Left forelimb (tissue), 1 donor: ENCODE measurements around the gene ORAI1.
"Not testable (repeated sequence)": the region's sequence is repeated elsewhere in the genome, so short reads cannot be mapped to it uniquely, and the experiment has no call there.

ENCODE experiments used
- DNase-seq: peaks from one replicate; pipeline ENCODE4 v3.0.0-alpha.2; 2018; ENCODE audit warnings: low spot score

Gene ORAI1

DNA sequence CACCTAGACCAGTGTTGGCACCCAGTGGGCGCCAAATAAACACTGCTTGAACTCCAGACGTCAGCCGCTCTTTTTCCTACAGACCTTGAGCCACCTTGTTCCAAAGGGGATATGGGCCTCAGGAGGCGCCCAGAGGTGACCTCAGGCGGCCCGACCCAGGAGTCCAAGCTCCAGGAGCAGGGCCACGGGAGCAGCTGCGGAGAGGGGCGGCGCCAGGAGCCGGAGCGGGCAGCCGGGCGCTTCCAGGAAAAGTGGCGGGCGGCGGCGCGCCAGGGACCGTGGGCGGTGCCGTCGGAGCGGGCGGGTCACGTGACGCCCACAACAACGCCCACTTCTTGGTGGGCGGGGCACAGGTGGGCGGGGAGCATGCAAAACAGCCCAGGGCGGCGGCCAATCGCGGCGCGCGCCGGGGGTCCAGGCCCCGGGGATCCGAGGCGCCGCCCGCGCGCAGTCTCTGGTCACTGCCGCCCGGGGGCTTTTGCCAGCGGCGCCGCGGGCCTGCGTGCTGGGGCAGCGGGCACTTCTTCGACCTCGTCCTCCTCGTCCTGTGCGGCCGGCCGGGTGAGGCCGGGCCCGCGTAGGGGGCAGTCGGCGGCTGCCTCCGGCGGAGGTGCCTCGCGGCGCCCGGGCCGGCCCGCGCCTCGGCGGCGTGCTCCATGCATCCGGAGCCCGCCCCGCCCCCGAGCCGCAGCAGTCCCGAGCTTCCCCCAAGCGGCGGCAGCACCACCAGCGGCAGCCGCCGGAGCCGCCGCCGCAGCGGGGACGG lies at the start of gene ORAI1:
Gene ORAI1 (plus strand): TSS at position 444 of the 766 bp plus-strand sequence.
- DNase-seq: peak; percentile 98

- DNase-seq: no peak
Observed at GRCh38 chr12:121576851-121577391, 49.4 kb upstream of the ORAI1 start.

GRCh38 chr12:121577443-121578180 lies 48.7 kb upstream of the ORAI1 start:
- no peak for DNase-seq

DNA sequence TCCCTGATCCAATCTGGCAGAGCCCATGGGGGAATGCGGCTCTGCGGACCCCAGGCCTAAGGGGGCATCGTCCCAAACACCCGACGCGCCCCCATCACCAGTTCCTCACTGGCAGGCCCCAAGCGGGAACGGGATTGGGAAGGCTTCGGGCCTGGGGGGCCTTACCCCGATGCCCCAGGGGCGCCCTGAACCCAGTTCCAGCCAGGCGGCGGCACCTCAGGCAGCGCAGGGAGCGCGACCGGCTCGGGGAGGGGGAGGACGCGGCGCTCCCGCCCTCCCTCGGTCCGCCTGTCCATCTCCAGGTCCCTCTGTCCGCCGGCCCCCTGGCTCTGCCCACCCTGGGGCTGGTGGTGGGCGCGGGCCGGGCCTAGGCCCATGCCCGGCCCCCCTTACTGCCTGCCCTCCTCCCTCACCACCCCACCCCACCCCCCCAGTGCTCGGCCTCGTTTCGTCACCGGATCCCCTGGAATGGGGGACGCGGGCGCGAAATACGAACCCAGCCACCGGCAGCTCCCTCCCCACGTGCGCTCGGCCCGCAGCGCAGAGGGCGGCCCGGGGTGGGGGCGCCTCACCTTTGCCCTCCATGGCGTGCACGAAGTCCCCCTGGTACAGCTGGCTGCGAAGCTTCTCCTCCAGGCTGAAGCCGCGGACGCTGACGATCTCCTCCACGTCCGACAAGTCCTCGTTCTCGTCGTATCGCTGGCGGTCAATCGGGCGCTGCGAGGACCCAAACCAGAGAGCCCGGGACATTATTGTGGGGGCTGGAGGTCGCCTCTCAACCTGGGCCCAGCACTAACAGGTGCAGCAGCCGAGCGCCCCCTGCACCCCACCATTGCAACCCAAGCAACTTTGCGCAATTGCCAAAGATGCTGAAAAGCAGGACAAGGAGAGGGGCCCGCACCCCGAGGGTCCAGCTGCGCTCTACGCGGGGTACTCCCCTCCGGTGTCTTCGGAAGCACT lies 47.8 kb upstream of the ORAI1 start:
- no peak for DNase-seq

- DNase-seq: no peak
Observed at GRCh38 chr12:121579190-121579791, 47.0 kb upstream of the ORAI1 start.

DNA sequence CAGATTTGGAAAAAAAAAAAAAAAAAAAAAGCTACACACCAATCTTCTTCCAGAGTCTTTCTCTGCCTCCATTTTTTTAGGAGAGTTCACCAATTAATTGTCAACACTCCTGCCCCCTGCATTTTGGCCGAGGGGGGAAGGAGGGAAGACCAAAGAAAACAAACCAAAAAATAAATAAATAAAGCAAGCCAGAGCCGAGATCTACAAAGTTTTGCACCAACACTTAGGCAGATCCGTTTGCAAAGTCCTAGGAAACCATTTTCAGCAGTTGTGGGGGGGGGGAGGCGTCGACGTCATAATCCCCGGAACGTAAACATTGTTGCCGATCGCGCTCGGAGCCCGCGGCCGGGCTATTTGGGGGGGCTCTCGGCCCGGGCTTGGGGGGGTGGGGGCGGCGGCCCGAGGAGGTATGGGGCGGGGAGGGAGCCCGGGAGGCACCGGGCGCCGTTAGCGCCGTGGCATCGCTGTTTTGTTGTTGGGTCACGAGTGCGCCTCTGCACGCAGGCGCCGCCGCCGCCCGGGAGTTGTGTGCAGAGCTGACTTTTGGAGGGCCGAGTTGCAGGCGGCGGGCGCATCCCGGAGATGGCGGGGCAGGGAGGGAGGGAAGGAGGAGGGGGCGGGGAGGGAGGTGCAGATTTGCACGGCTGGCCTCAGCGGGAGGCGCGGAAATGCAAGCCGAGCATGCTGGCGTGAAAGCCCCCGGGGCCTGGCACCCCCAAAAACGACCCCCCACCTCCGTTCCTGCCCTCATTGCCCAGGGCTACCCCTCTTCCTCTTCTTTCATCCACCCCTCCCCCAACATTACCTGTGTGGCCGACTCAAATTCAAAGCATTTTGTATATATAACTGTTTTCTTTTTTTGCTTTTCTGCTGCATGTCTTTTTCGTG lies 46.1 kb upstream of the ORAI1 start:
- peak; percentile 85 for DNase-seq

DNA sequence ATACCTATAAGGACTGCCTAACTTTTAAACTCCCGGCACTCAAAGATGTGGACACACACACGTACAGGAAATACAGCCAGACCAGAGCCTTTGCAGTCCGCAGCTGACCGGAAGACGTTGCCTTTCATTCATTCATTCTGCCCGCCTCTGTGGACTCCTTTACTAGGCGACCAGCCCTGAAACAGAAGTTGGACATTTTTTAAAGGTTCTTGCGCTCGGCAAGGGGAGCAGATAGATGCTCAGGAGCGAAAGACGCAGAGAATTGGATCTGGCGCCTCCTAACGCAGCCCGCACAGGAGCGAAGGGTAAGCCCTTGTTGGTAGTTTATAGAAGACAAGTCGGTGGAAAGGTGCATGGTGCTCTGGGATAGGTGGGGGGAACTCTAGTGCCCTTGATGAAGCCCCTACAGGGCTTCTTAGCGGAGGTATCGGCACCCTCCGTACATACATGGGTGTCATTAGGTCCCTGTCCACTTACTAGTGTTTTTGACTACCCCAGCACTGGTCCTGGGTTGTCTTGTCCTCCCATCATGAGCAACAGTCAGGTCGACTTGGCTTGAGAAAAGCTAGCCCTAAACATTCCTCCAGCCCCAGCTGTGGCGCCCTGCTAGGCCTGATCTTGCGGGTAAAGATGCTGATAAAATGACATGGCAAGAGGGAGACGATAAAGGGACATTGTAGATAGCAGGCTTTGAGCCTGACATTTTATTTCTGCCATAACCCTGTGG lies 45.2 kb upstream of the ORAI1 start, which contains the start of gene KDM2B:
Gene KDM2B (minus strand): TSS at position 65 of the 727 bp plus-strand sequence. CDS start 112 bp downstream, outside the sequence.
- DNase-seq: no peak

DNA sequence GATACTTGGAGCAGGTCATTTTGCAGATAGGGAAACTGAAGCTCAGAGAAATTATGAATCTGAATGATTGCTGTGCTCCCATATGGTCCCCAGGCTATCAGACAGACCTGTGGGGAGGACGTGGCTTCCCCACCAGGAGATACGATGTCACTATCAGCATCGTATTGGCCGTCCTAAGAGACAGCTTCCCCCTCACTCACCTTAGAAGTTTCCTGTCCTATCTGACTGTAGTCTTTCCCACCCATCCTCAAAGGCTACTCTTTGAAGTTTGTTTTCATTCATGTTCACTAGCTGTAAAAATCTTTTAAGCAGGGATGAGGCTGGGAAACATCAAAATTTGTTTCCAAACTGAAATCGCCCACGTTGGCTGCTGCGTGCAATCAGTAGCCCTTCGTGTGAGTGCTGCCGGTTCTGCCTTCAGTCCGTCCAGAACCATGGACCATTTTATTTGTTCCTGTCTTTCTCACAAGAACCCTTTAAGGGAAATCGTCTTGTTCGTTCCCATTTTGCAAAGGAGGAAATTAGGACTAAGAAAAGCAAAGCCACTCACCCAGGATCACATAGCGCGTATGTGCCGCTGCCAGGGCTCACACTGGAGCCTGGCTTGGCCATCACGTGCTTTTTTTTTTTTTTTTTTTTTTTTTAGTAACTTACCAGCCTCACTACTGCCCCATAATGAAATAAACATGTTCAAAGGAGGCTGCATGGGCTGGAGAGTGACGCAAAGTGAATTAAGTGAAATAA lies 44.5 kb upstream of the ORAI1 start:
- no peak for DNase-seq

GRCh38 chr12:121582583-121583333 lies 43.6 kb upstream of the ORAI1 start:
- no peak for DNase-seq

GRCh38 chr12:121583334-121583661 lies 43.0 kb upstream of the ORAI1 start:
- not testable (repeated sequence) for DNase-seq

GRCh38 chr12:121584885-121585284 lies 41.4 kb upstream of the ORAI1 start:
- DNase-seq: not testable (repeated sequence)

- DNase-seq: no peak
Observed at GRCh38 chr12:121590476-121591143, 35.7 kb upstream of the ORAI1 start.

GRCh38 chr12:121592320-121592719 lies 34.0 kb upstream of the ORAI1 start:
- DNase-seq: no peak

- DNase-seq: no peak
Observed at GRCh38 chr12:121595520-121595919, 30.8 kb upstream of the ORAI1 start.

DNA sequence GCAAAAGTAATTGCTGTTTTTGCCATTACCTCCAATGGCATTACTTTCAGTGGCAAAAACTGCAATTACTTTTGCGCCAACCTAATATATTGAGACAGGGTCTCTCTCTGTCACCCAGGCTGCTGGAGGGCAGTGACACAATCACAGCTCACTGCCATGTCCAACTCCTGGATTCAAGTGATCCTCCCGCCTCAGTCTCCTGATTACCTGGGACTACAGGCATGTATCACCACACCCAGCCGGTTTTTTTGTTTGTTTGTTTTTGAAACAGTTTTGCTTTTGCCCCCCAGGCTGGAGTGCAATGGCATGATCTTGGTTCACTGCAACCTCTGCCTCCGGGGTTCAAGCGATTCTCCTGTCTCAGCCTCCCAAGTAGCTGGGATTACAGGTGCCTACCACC lies 29.8 kb upstream of the ORAI1 start:
- no peak for DNase-seq

- no peak for DNase-seq
Observed at GRCh38 chr12:121600702-121601336, 25.5 kb upstream of the ORAI1 start.

DNA sequence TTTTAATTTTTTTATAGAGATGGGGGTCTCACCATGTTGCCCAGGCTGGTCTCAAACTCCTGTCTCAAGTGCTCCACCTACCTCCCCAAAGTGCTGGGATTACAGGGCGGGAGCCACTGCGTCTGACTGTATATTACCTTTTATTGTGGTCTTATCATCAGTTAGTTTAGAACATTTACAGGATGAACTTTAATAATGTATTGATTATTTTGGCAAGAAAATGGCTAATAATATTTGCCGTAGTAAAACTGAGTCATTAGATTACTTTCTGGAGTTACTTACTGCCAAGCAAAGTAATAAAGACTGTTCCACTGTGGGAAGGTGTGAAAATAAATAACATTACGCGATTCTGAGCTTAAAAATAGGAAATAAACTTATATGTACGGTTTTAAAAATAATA lies 23.6 kb upstream of the ORAI1 start:
- no peak for DNase-seq
